Keratinocyte (primary cell): Measurements from ENCODE around the gene CACNA1C. TPM values are rescaled to one million over a fixed set of nuclear protein-coding genes. Genes with fewer than 3 reads are reported as not detected.

ENCODE experiments used
- DNase-seq: peaks from one replicate; pipeline ENCODE4 v3.0.0-alpha.2; 2011; ENCODE audit warnings: low read depth, missing footprints, low spot score
- FAIRE-seq: peaks from 2 replicates; lab custom pipeline; 2011; peaks lifted over from hg19 to GRCh38; lab: Jason Lieb, UNC
- H2AFZ ChIP-seq: 2 replicates; pipeline ENCODE4 v1.6.0; 2012; ENCODE audit warnings: low read length, control low read depth, inconsistent platforms; ENCODE audit not compliant: control insufficient read depth
- H3K27ac ChIP-seq: 2 replicates; pipeline ENCODE4 v1.5.1; 2011; ENCODE audit warnings: low read length; ENCODE audit not compliant: control insufficient read depth, insufficient read depth
- H3K27me3 ChIP-seq: 3 replicates; pipeline ENCODE4 v1.6.0; 2011; ENCODE audit warnings: low read length; ENCODE audit not compliant: control insufficient read depth, insufficient read depth; ENCODE audit errors: extremely low read depth
- H3K36me3 ChIP-seq, 2 experiments: 2 replicates in 1 of 2; 3 replicates in 1 of 2; pipeline ENCODE4 v1.5.1; 2011; ENCODE audit warnings: low read length in 2 of 2, mild to moderate bottlenecking in 1 of 2; ENCODE audit not compliant: control insufficient read depth in 2 of 2, insufficient read depth in 2 of 2; ENCODE audit errors: extremely low read depth in 1 of 2
- H3K4me1 ChIP-seq: 3 replicates; pipeline ENCODE4 v1.5.1; 2011; ENCODE audit warnings: low read length; ENCODE audit not compliant: control insufficient read depth, insufficient read depth; ENCODE audit errors: extremely low read depth
- H3K4me2 ChIP-seq: 3 replicates; pipeline ENCODE4 v1.6.0; 2011; ENCODE audit warnings: low read depth, low read length; ENCODE audit not compliant: control insufficient read depth, insufficient read depth; ENCODE audit errors: extremely low read depth
- H3K4me3 ChIP-seq, 3 experiments: fragments of 200-600 bp in 1 of 3; sonication (generic) in 1 of 3; 2 replicates in 2 of 3; 3 replicates in 1 of 3; pipeline ENCODE4 v1.5.1; 2011 to 2016; ENCODE audit warnings: low read length in 3 of 3, mild to moderate bottlenecking in 3 of 3, control low read depth in 2 of 3, inconsistent platforms in 1 of 3, low read depth in 1 of 3, mixed read lengths in 1 of 3, mixed run types in 1 of 3, moderate library complexity in 1 of 3; ENCODE audit not compliant: control insufficient read depth in 2 of 3, insufficient read depth in 2 of 3; ENCODE audit errors: extremely low read depth in 1 of 3
- H3K79me2 ChIP-seq: 2 replicates; pipeline ENCODE4 v1.6.0; 2012; ENCODE audit warnings: low read length; ENCODE audit not compliant: control insufficient read depth, insufficient read depth
- H3K9ac ChIP-seq: 3 replicates; pipeline ENCODE4 v1.6.0; 2011; ENCODE audit warnings: low read length; ENCODE audit not compliant: control insufficient read depth, insufficient read depth; ENCODE audit errors: extremely low read depth
- H3K9me1 ChIP-seq: 3 replicates; pipeline ENCODE4 v1.6.0; 2011; ENCODE audit warnings: low read length; ENCODE audit not compliant: control insufficient read depth, insufficient read depth; ENCODE audit errors: extremely low read depth
- H3K9me3 ChIP-seq: 2 replicates; pipeline ENCODE4 v1.5.1; 2012; ENCODE audit warnings: low read depth, low read length; ENCODE audit not compliant: control insufficient read depth
- H4K20me1 ChIP-seq: 3 replicates; pipeline ENCODE4 v1.6.0; 2011; ENCODE audit warnings: low read length; ENCODE audit not compliant: control insufficient read depth, insufficient read depth; ENCODE audit errors: extremely low read depth
- CTCF ChIP-seq, 3 experiments: IDR thresholded peaks in 1 of 3; conservative IDR thresholded peaks in 1 of 3; optimal IDR thresholded peaks in 1 of 3; 2 replicates in 2 of 3; 3 replicates in 1 of 3; pipeline versions ENCODE3 to v1.5.1; 2011; ENCODE audit warnings: low read length in 3 of 3, mild to moderate bottlenecking in 3 of 3, moderate library complexity in 2 of 3, control low read depth in 1 of 3, inconsistent platforms in 1 of 3; ENCODE audit not compliant: insufficient read depth in 2 of 3; ENCODE audit errors: extremely low read depth in 1 of 3
- EZH2 ChIP-seq: IDR thresholded peaks from one replicate; pipeline ENCODE4 v1.6.1; 2012; ENCODE audit warnings: inconsistent platforms, mild to moderate bottlenecking, low read length, moderate library complexity
- dilution Hi-C: fragments of 300-500 bp; cut with MboI; formaldehyde crosslinking; loops from one replicate; pipeline ENCODE4 v1.7.0; 2020; ENCODE audit warnings: low sequenced_read_pairs; ENCODE audit not compliant: extremely low pct_ligation_motif_present
- polyA plus RNA-seq, 5 experiments: library from polyadenylated mRNA; depleted of rRNA in 3 of 5; stranded (reverse) in 3 of 5; stranded (forward) in 1 of 5; unstranded in 1 of 5; fragments of >200 nt; gene quantifications; 1 replicate in 1 of 5; 2 replicates in 3 of 5; 3 replicates in 1 of 5; pipeline versions ENCODE4 v1.2.1 to v1.2.3, GENCODE V29; 2011 to 2012; ENCODE audit warnings: missing spikeins in 2 of 5, low read depth in 1 of 5, low replicate concordance in 1 of 5

The CACNA1C gene
- polyA plus RNA-seq, 1 donor (not counting 4 experiments of a cell fraction or from before 2014, with no cell fraction given), result not detected

- Histone ChIP-seq H3K4me2 (no peak overlapping the region), H3K79me2 (no peaks in the 10 kb centered on the region), H3K9me3 (no peaks in the 10 kb centered on the region), H3K27me3 (no peaks in the 10 kb centered on the region), H3K36me3 (no peaks in the 10 kb centered on the region), H3K9me1 (no peaks in the 10 kb centered on the region), H3K27ac (no peak overlapping the region), H3K4me3 (no peak overlapping the region), H4K20me1 (no peaks in the 10 kb centered on the region), H2AFZ (no peak overlapping the region), H3K4me1 (no peaks in the 10 kb centered on the region), H3K9ac (no peak overlapping the region)
- no peak for FAIRE-seq
- no peak for TF ChIP-seq CTCF (optimal IDR thresholded peaks at IDR 0.05 in 1 of 3, IDR thresholded peaks at IDR 0.05 in 1 of 3, conservative IDR thresholded peaks at IDR 0.05 in 1 of 3; ENCODE audit: extremely low read depth in 1 of 3, insufficient read depth in 2 of 3, low read length in 3 of 3)
- no peak for TF ChIP-seq EZH2
- dilution Hi-C loops, result no loop called here
- DNase-seq, result no peak
These were observed 121.2 kb downstream of the CACNA1C start for GRCh38 chr12:2173971-2174370.

DNA sequence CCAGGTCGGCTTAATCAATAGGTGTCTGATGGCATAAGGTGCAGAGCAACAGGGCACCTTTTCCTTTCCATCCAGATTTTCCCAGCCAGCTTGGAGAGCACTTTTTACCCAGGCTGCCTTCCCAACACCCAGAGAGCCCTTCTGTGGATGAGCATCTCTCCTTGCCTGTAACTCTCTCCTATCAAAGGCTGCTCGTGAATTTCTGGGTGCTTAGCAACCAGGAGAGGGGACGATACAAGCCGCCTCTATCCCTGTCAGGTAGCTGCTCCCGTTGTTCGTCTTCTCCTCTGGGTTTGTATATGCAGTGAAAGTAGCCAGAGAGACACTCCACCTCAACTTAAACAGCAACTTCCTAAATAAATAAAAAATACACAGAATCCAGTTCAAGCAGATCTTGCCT is 124.2 kb downstream of the CACNA1C start:
- Histone ChIP-seq H3K9ac (no peak overlapping the region), H3K4me3 (no peak overlapping the region), H3K9me3 (no peaks in the 10 kb centered on the region), H3K27ac (no peak overlapping the region), H3K36me3 (no peaks in the 10 kb centered on the region), H3K79me2 (no peaks in the 10 kb centered on the region), H2AFZ (no peak overlapping the region), H3K4me1 (peaks cover 11% of the 10 kb centered on the region), H3K4me2 (no peak overlapping the region), H4K20me1 (no peaks in the 10 kb centered on the region), H3K9me1 (no peaks in the 10 kb centered on the region), H3K27me3 (no peaks in the 10 kb centered on the region)
- no peak for TF ChIP-seq CTCF (optimal IDR thresholded peaks at IDR 0.05 in 1 of 3, IDR thresholded peaks at IDR 0.05 in 1 of 3, conservative IDR thresholded peaks at IDR 0.05 in 1 of 3; ENCODE audit: extremely low read depth in 1 of 3, insufficient read depth in 2 of 3, low read length in 3 of 3)
- TF ChIP-seq EZH2, result no peak
- FAIRE-seq (no peak), DNase-seq (no peak)
- dilution Hi-C loops, result no loop called here
